ENCODE results near the gene STAT5B. TPM values are rescaled to one million over a fixed set of nuclear protein-coding genes. Genes with fewer than 3 reads are reported as not detected.

Gene STAT5B
- total and polyA plus RNA-seq, 2 of the 13 experiments (the other 11 are each of a cell fraction or from before 2014, with no cell fraction given) = 21.0 to 42.8 TPM

DNA sequence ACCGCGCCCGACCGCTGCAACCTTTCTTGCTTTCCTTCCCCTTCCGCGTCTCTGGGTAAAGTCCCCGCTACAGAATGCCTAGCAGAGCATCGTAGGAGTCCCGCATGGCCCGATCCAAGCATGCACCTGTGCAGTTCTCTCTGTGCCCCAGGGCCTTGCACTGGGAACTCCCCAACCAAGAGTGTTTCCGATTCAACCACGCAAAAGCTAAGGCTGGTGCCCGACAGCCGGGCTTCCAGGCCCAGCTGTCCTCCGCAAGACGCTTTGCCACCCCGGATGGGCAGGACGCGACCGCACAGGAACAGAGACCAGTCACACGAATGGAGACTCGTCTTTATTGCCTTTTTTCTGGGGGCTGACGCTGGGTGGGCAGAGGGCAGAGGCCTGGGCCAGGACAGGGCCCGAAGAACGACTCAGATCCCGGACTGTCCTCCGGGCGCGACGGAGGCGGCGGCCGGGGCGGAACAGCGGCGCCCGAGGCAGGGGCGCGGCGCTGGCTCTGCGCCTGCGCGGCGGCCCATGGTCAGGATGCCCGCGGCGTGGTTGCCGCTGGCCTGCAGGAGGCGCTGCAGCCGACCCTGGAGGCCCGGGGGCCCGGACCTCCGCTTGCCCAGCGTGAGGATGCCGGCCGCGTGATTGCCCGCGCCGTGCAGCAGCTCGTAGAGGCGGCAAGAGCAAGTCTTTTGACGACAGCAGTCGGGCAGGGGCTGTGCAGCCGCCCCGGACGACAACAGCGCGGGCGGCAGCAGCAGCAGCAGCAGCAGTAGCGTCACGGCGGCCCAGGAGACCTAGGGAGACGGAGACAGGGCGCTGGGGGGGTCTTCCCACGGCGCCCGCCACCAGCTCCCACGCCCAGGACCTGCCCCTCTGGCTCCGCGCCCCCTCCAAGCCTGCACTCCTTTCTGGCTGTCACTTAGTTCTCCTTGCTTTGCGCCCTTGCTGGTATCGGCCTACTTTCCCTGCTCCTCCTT is 92.2 kb downstream of the STAT5B start (continued):
- TF ChIP-seq, protein P1, sequence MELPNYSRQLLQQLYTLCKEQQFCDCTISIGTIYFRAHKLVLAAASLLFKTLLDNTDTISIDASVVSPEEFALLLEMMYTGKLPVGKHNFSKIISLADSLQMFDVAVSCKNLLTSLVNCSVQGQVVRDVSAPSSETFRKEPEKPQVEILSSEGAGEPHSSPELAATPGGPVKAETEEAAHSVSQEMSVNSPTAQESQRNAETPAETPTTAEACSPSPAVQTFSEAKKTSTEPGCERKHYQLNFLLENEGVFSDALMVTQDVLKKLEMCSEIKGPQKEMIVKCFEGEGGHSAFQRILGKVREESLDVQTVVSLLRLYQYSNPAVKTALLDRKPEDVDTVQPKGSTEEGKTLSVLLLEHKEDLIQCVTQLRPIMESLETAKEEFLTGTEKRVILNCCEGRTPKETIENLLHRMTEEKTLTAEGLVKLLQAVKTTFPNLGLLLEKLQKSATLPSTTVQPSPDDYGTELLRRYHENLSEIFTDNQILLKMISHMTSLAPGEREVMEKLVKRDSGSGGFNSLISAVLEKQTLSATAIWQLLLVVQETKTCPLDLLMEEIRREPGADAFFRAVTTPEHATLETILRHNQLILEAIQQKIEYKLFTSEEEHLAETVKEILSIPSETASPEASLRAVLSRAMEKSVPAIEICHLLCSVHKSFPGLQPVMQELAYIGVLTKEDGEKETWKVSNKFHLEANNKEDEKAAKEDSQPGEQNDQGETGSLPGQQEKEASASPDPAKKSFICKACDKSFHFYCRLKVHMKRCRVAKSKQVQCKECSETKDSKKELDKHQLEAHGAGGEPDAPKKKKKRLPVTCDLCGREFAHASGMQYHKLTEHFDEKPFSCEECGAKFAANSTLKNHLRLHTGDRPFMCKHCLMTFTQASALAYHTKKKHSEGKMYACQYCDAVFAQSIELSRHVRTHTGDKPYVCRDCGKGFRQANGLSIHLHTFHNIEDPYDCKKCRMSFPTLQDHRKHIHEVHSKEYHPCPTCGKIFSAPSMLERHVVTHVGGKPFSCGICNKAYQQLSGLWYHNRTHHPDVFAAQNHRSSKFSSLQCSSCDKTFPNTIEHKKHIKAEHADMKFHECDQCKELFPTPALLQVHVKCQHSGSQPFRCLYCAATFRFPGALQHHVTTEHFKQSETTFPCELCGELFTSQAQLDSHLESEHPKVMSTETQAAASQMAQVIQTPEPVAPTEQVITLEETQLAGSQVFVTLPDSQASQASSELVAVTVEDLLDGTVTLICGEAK (IDR thresholded peaks at IDR 0.05) = no peak
- TF ChIP-seq, protein P1 (CRISPR knock-in tag; IDR thresholded peaks at IDR 0.05) = peak; percentile 14
- peak; percentile 50; the same call in 1 of the 2 replicates for TF ChIP-seq EED (CRISPR knock-in tag; IDR thresholded peaks at IDR 0.05)
- TF ChIP-seq TBL1XR1 (IDR thresholded peaks at IDR 0.05; ENCODE audit: borderline replicate concordance, low read length, partially characterized antibody) = no peak
- TF ChIP-seq ZFP82 (CRISPR knock-in tag; IDR thresholded peaks at IDR 0.05; ENCODE audit: borderline replicate concordance) = no peak; the same call in 1 of the 2 replicates
- TF ChIP-seq MTF1 (CRISPR knock-in tag; IDR thresholded peaks at IDR 0.05) = peak; percentile 73; the same call in 1 of the 2 replicates
- TF ChIP-seq NFIC (IDR thresholded peaks at IDR 0.05; ENCODE audit: low read length) = no peak
- no peak; the same call in 1 of the 2 replicates for TF ChIP-seq ZBTB4 (CRISPR knock-in tag; IDR thresholded peaks at IDR 0.05; ENCODE audit: borderline replicate concordance)
- peak; percentile 53 to 87; a peak in 2 of 4 replicates for TF ChIP-seq KLF16 (CRISPR knock-in tag; IDR thresholded peaks at IDR 0.05)
- 0 out of 2 replicates have a peak, but pooled peaks have one; percentile 28 for TF ChIP-seq ZNF124 (CRISPR knock-in tag; IDR thresholded peaks at IDR 0.05)
- peak; percentile 64; the same call in 1 of the 2 replicates for TF ChIP-seq ZNF33B (CRISPR knock-in tag; IDR thresholded peaks at IDR 0.05)
- TF ChIP-seq NFIB (CRISPR knock-in tag; IDR thresholded peaks at IDR 0.05; ENCODE audit: borderline replicate concordance) = peak; percentile 94; the same call in 1 of the 2 replicates
- TF ChIP-seq MZF1 (CRISPR knock-in tag; IDR thresholded peaks at IDR 0.05; ENCODE audit: borderline replicate concordance) = peak; percentile 88; the same call in 1 of the 2 replicates
- TF ChIP-seq FIP1L1 (IDR thresholded peaks at IDR 0.05; ENCODE audit: borderline replicate concordance, insufficient read depth, low read depth, low read length) = 0 out of 2 replicates have a peak, but pooled peaks have one; percentile 39
- peak; percentile 99 for TF ChIP-seq PHF8 (CRISPR knock-in tag; IDR thresholded peaks at IDR 0.05)
